ENCODE measurements around the gene SLC2A9.

Gene SLC2A9

DNA sequence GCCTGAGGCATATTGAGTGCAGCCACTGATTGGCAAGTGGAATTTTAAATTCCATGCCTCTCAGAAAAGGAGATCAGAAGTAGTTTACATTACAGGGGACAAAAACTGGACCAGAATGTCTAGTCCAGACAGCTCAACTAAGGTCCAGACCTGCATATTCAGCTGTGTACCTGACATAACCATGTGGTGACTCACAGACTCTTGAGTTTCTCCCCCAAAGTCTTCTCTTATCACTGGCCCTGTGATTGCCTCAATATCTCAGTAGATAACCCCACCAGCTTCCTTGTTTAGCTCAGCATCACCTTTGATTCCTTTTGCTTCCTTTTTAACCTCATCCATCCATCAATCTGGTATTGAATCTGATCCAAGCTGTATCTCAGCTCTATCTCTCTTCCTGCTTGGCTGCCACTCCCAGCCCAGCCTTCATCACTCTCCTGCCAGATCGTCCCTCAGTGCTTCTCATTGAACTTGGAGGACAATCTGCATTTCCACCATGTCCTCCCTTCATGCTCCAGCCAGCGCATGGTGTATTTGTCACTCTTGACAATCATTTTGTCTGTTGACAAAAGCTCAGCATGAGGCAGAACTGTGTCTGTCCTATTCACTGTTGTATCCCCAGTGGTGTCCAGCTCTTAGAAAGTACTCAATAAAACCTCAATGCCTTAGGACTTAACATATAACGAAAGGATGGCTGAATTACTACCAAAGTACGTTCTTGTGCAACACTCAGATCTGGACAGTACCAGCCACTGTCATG lies 27.8 kb upstream of the SLC2A9 start:
- Histone ChIP-seq H3K4me3 (replicated peaks; ENCODE audit: low read depth, low read length) (no peak overlapping the region), H3K27me3 (replicated peaks; ENCODE audit: control insufficient read depth, insufficient read depth, low read length) (no peaks in the 10 kb centered on the region; the same call in 1 of the 2 replicates), H3K36me3 (ENCODE audit: control insufficient read depth, insufficient read depth, low read length) (no peaks in the 10 kb centered on the region)
- TF ChIP-seq, protein P1, sequence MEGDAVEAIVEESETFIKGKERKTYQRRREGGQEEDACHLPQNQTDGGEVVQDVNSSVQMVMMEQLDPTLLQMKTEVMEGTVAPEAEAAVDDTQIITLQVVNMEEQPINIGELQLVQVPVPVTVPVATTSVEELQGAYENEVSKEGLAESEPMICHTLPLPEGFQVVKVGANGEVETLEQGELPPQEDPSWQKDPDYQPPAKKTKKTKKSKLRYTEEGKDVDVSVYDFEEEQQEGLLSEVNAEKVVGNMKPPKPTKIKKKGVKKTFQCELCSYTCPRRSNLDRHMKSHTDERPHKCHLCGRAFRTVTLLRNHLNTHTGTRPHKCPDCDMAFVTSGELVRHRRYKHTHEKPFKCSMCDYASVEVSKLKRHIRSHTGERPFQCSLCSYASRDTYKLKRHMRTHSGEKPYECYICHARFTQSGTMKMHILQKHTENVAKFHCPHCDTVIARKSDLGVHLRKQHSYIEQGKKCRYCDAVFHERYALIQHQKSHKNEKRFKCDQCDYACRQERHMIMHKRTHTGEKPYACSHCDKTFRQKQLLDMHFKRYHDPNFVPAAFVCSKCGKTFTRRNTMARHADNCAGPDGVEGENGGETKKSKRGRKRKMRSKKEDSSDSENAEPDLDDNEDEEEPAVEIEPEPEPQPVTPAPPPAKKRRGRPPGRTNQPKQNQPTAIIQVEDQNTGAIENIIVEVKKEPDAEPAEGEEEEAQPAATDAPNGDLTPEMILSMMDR (IDR thresholded peaks at IDR 0.05; ENCODE audit: insufficient read depth, low read length, poor library complexity, severe bottlenecking): no peak
- no peak for DNase-seq (ENCODE audit: extremely low read depth, insufficient read length)

DNA sequence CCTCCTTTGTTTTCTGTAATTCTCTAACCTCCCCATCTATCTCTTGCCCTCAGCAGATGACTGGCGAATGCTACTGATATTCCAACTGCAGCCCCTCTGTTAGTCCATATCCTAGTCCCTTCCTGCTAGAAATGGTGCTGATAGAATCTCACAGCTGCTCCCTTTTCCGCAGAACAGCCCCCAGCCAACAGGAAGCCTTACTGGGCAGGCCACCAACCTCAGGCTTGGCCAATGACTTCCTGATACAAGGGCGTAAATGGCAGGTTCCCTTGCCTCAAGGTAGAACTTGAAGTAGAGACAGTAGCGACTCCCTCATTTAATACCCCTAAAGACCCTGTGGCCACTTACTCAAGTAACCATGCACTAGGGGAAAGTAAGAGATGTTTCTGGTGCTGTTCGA lies 26.7 kb upstream of the SLC2A9 start:
- H3K27me3 ChIP-seq (replicated peaks; ENCODE audit: control insufficient read depth, insufficient read depth, low read length): no peaks in the 10 kb centered on the region; the same call in 1 of the 2 replicates
- DNase-seq (ENCODE audit: extremely low read depth, insufficient read length): no peak

DNA sequence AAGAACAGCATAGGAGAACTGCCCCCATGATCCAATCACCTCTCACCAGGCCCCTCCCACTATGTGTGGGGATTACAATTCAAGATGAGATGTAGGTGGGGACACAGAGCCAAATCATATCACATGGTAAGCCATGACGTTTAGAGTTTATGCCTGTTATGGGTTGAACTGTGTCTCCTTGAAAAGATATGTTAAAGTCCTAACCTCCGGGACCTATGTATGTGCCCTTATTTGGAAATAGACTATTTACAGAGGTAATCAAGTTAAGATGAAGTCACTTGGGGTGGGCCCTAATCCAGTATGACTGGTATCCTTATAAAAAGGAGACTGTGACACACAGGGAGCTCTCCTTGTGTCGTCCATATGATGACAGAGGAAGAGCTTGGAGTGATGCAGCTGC lies 25.2 kb upstream of the SLC2A9 start:
- no peaks in the 10 kb centered on the region for H3K36me3 ChIP-seq (ENCODE audit: control insufficient read depth, insufficient read depth, low read length)
- no peak for DNase-seq (ENCODE audit: extremely low read depth, insufficient read length)
- no peak overlapping the region for H3K4me3 ChIP-seq (replicated peaks; ENCODE audit: low read depth, low read length)
- no peaks in the 10 kb centered on the region; the same call in 1 of the 2 replicates for H3K27me3 ChIP-seq (replicated peaks; ENCODE audit: control insufficient read depth, insufficient read depth, low read length)
- TF ChIP-seq, protein P1 (IDR thresholded peaks at IDR 0.05; ENCODE audit: insufficient read depth, low read length, poor library complexity, severe bottlenecking): no peak

More for the DNA sequence above, 26.7 kb upstream of the SLC2A9 start:
- Histone ChIP-seq H3K36me3 (ENCODE audit: control insufficient read depth, insufficient read depth, low read length) (no peaks in the 10 kb centered on the region), H3K4me3 (replicated peaks; ENCODE audit: low read depth, low read length) (no peak overlapping the region)
- TF ChIP-seq, protein P1 (IDR thresholded peaks at IDR 0.05; ENCODE audit: insufficient read depth, low read length, poor library complexity, severe bottlenecking): no peak

DNA sequence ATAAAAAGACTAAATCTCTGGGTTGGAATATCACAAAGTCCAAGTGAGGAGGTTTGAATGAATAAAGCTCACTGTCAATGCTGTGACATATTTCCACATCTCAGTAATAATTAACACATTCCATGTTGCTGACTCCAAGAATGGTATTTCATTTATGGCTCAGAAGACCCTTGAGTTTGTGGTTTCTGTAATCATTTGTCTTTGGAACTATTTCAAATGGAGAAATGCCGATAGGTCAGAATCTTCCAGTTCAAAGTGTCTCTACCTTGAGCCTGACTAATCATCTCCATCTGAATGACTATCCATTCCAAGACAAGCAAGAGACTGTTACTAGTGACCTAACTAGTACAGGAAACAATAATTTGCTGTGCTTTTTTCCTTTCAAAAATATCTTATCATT lies 24.2 kb upstream of the SLC2A9 start:
- TF ChIP-seq, protein P1 (IDR thresholded peaks at IDR 0.05; ENCODE audit: insufficient read depth, low read length, poor library complexity, severe bottlenecking): no peak
- no peak for DNase-seq (ENCODE audit: extremely low read depth, insufficient read length)
- no peaks in the 10 kb centered on the region; the same call in 1 of the 2 replicates for H3K27me3 ChIP-seq (replicated peaks; ENCODE audit: control insufficient read depth, insufficient read depth, low read length)
- H3K36me3 ChIP-seq (ENCODE audit: control insufficient read depth, insufficient read depth, low read length): no peaks in the 10 kb centered on the region
- H3K4me3 ChIP-seq (replicated peaks; ENCODE audit: low read depth, low read length): no peak overlapping the region

DNA sequence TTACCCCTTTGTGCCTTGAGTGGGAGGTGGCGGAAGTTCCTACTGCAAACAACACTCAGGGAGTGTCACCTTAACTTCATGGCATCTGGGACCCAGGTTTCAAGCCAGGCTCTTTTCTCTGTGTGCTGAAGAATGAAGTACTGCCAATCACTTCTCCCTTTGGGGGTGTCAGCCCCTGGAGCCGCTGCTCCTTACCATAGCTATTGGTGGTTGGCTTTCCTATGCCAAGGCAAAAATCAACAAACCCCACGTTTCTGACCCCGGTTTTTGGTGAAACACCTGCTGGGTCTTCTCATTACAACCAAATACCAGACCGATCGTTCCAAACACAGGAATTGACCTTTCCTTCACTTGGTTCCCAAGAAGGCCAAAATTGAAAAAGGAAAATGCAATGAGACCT lies 19.7 kb upstream of the SLC2A9 start:
- H3K36me3 ChIP-seq (ENCODE audit: control insufficient read depth, insufficient read depth, low read length): no peaks in the 10 kb centered on the region
- no peak for DNase-seq (ENCODE audit: extremely low read depth, insufficient read length)
- TF ChIP-seq, protein P1 (IDR thresholded peaks at IDR 0.05; ENCODE audit: insufficient read depth, low read length, poor library complexity, severe bottlenecking): no peak
- no peak overlapping the region for H3K4me3 ChIP-seq (replicated peaks; ENCODE audit: low read depth, low read length)
- H3K27me3 ChIP-seq (replicated peaks; ENCODE audit: control insufficient read depth, insufficient read depth, low read length): peaks cover 2% of the 10 kb centered on the region; the same call in 1 of the 2 replicates
